Measurements from ENCODE around the gene NDE1.
"Not testable (repeated sequence)": the region's sequence is repeated elsewhere in the genome, so short reads cannot be mapped to it uniquely, and the experiment has no call there.

The NDE1 gene

GRCh38 chr16:15652293-15653001 lies 2.4 kb downstream of the NDE1 start:
- DNase-seq (ENCODE audit: low spot score) = no peak

GRCh38 chr16:15653227-15653626 lies 3.2 kb downstream of the NDE1 start:
- DNase-seq (ENCODE audit: low spot score) = no peak

GRCh38 chr16:15654591-15654990 lies 4.5 kb downstream of the NDE1 start:
- DNase-seq (ENCODE audit: low spot score) = no peak

- DNase-seq (ENCODE audit: low spot score) = not testable (repeated sequence)
Observed at GRCh38 chr16:15655561-15655960, 5.5 kb downstream of the NDE1 start.

GRCh38 chr16:15658149-15658548 lies 8.1 kb downstream of the NDE1 start:
- DNase-seq (ENCODE audit: low spot score) = no peak

- DNase-seq (ENCODE audit: low spot score) = no peak
Observed at GRCh38 chr16:15658556-15658955, 8.5 kb downstream of the NDE1 start.

GRCh38 chr16:15660203-15660601 lies 10.2 kb downstream of the NDE1 start:
- no peak for DNase-seq (ENCODE audit: low spot score)

GRCh38 chr16:15665107-15665506 lies 15.1 kb downstream of the NDE1 start:
- no peak for DNase-seq (ENCODE audit: low spot score)

- DNase-seq (ENCODE audit: low spot score) = no peak
Observed at GRCh38 chr16:15667091-15667742, 17.2 kb downstream of the NDE1 start.

GRCh38 chr16:15671530-15672117 lies 21.6 kb downstream of the NDE1 start:
- DNase-seq (ENCODE audit: low spot score) = no peak

GRCh38 chr16:15672127-15672513 lies 22.1 kb downstream of the NDE1 start:
- DNase-seq (ENCODE audit: low spot score) = not testable (repeated sequence)

GRCh38 chr16:15672514-15673167 lies 22.6 kb downstream of the NDE1 start:
- DNase-seq (ENCODE audit: low spot score) = no peak

- no peak for DNase-seq (ENCODE audit: low spot score)
Observed at GRCh38 chr16:15674571-15674970, 24.5 kb downstream of the NDE1 start.

- DNase-seq (ENCODE audit: low spot score) = no peak
Observed at GRCh38 chr16:15676506-15676905, 26.5 kb downstream of the NDE1 start.

- DNase-seq (ENCODE audit: low spot score) = no peak
Observed at GRCh38 chr16:15677447-15677846, 27.4 kb downstream of the NDE1 start.

- peak; percentile 31 for DNase-seq (ENCODE audit: low spot score)
Observed at GRCh38 chr16:15682105-15682570, 32.1 kb downstream of the NDE1 start.

GRCh38 chr16:15686287-15686686 lies 36.2 kb downstream of the NDE1 start:
- DNase-seq (ENCODE audit: low spot score) = no peak

GRCh38 chr16:15689290-15689689 lies 39.2 kb downstream of the NDE1 start:
- no peak for DNase-seq (ENCODE audit: low spot score)

- no peak for DNase-seq (ENCODE audit: low spot score)
Observed at GRCh38 chr16:15690296-15690695, 40.3 kb downstream of the NDE1 start.

GRCh38 chr16:15691046-15691445 lies 41.0 kb downstream of the NDE1 start:
- DNase-seq (ENCODE audit: low spot score) = no peak

GRCh38 chr16:15692508-15692907 lies 42.5 kb downstream of the NDE1 start:
- not testable (repeated sequence) for DNase-seq (ENCODE audit: low spot score)

GRCh38 chr16:15694499-15694898 lies 44.5 kb downstream of the NDE1 start:
- no peak for DNase-seq (ENCODE audit: low spot score)

GRCh38 chr16:15699819-15700218 lies 49.8 kb downstream of the NDE1 start:
- no peak for DNase-seq (ENCODE audit: low spot score)

Data from cerebellar cortex (tissue), 1 donor.